Activated CD4-positive, alpha-beta T cell treated with anti-CD3 and anti-CD28 coated beads, Interleukin-2, amount 50 U/mL, for 24 hours (primary cell): Measurements from ENCODE around the gene ETNK1.
A peak's percentile ranks its signal among the peaks of the same experiment; 100 is the strongest.
"Not testable (repeated sequence)": the region's sequence is repeated elsewhere in the genome, so short reads cannot be mapped to it uniquely, and the experiment has no call there.

ENCODE experiments used
- DNase-seq, 2 donors: peaks; one replicate each; pipeline ENCODE4 v3.0.0-alpha.2; 2020; ENCODE audit warnings: low read depth in 1 of 2, low spot score in 1 of 2

Gene ETNK1

GRCh38 chr12:22624870-22625761 is at the start of gene ETNK1:
TSS of gene ETNK1 (plus strand) at chr12:22625171. CDS start at chr12:22625431, 260 bp downstream.
- peak; percentile 68 to 81 for DNase-seq

- DNase-seq: no peak
These were observed 48.9 kb upstream of the ETNK1 start for GRCh38 chr12:22576065-22576464.

- no peak for DNase-seq
These were observed 48.5 kb upstream of the ETNK1 start for GRCh38 chr12:22576473-22576872.

GRCh38 chr12:22577667-22578066 is 47.3 kb upstream of the ETNK1 start:
- no peak for DNase-seq

GRCh38 chr12:22578328-22578727 is 46.6 kb upstream of the ETNK1 start:
- no peak for DNase-seq

- no peak for DNase-seq
These were observed 36.2 kb upstream of the ETNK1 start for GRCh38 chr12:22588817-22589216.

GRCh38 chr12:22593864-22594263 is 31.1 kb upstream of the ETNK1 start:
- no peak for DNase-seq

GRCh38 chr12:22597539-22597938 is 27.4 kb upstream of the ETNK1 start:
- not testable (repeated sequence) for DNase-seq

GRCh38 chr12:22598141-22598762 is 26.7 kb upstream of the ETNK1 start:
- DNase-seq: no peak

- DNase-seq: no peak
These were observed 26.2 kb upstream of the ETNK1 start for GRCh38 chr12:22598763-22599161.

- no peak for DNase-seq
These were observed 24.8 kb upstream of the ETNK1 start for GRCh38 chr12:22600181-22600580.

- DNase-seq: no peak
These were observed 15.5 kb upstream of the ETNK1 start for GRCh38 chr12:22609501-22609900.

GRCh38 chr12:22610131-22610530 is 14.8 kb upstream of the ETNK1 start:
- DNase-seq: no peak

GRCh38 chr12:22612822-22613221 is 12.1 kb upstream of the ETNK1 start:
- DNase-seq: not testable (repeated sequence)

- DNase-seq: no peak
These were observed 8.9 kb upstream of the ETNK1 start for GRCh38 chr12:22615963-22616501.

GRCh38 chr12:22617630-22618029 is 7.3 kb upstream of the ETNK1 start:
- no peak for DNase-seq

- no peak for DNase-seq
These were observed 462 bp upstream of the ETNK1 start for GRCh38 chr12:22624548-22624869.

- peak; percentile 11 to 16 for DNase-seq
These were observed 857 bp downstream of the ETNK1 start for GRCh38 chr12:22625762-22626294.

- peak in 1 of 2 donors; percentile 25 for DNase-seq
These were observed 1.4 kb downstream of the ETNK1 start for GRCh38 chr12:22626406-22626805.

- no peak for DNase-seq
These were observed 2.4 kb downstream of the ETNK1 start for GRCh38 chr12:22627371-22627770.

GRCh38 chr12:22628228-22628627 is 3.3 kb downstream of the ETNK1 start:
- no peak for DNase-seq

GRCh38 chr12:22631863-22632463 is 7.0 kb downstream of the ETNK1 start:
- no peak for DNase-seq
